ENCODE results near the gene LACTB.

- no peak for TF ChIP-seq CTCF (tag by site-specific recombination; IDR thresholded peaks at IDR 0.05)
- TF ChIP-seq ZNF138 (tag by site-specific recombination; IDR thresholded peaks at IDR 0.05; ENCODE audit: borderline replicate concordance): no peak
- no peak for TF ChIP-seq ZNF510 (tag by site-specific recombination; IDR thresholded peaks at IDR 0.05; ENCODE audit: insufficient replicate concordance)
- no peak for TF ChIP-seq ZBTB7A (tag by site-specific recombination; IDR thresholded peaks at IDR 0.05; ENCODE audit: low read depth)
- TF ChIP-seq ZBTB1 (tag by site-specific recombination; IDR thresholded peaks at IDR 0.05): no peak
- TF ChIP-seq ZNF121 (tag by site-specific recombination; IDR thresholded peaks at IDR 0.05): no peak
Measured at GRCh38 chr15:63140936-63141335, 19.3 kb downstream of the LACTB start.
